Measurements from ENCODE around the gene ID4.

ID4 gene

DNA sequence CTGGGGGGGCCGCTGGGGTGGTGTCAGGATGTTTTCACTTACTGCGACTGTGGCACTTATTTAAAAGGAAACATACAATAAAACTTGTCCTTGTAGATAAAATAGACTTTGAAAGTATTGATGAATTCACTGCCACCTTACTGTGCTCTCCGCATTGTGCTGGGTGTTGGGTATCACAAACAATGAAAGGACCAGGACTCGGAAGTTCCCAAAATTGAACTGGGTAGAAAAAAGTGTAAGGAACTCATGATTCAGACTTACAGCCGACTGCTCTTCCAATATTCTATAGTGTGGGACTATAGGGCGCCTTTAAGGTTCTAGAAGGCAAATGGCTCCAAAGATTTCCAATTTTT lies 32.1 kb upstream of the ID4 start:
- ATAC-seq (ENCODE audit: insufficient read depth, low read depth) = no peak
- no peak for DNase-seq
- H3K4me1 ChIP-seq (ENCODE audit: insufficient read depth, low read length) = no peaks in the 10 kb centered on the region
- no peak overlapping the region for H3K27ac ChIP-seq (ENCODE audit: low read length)
- H3K9ac ChIP-seq (ENCODE audit: low read depth, low read length) = no peak overlapping the region
- H3K9me3 ChIP-seq (ENCODE audit: insufficient read depth, low read length, severe bottlenecking) = no peaks in the 10 kb centered on the region
- no peaks in the 10 kb centered on the region for H3K27me3 ChIP-seq (ENCODE audit: insufficient read depth, low read length, poor library complexity)
- no peak overlapping the region for H3K4me3 ChIP-seq (ENCODE audit: low read depth in 1 of 2, low read length in 2 of 2)
- H3K79me2 ChIP-seq (ENCODE audit: insufficient read depth, low read length) = no peaks in the 10 kb centered on the region
- H3K4me2 ChIP-seq (ENCODE audit: insufficient read depth, low read length) = no peak overlapping the region
- no peaks in the 10 kb centered on the region for H3K36me3 ChIP-seq (ENCODE audit: insufficient read depth, low read length)
- no peaks in the 10 kb centered on the region for H4K20me1 ChIP-seq (ENCODE audit: insufficient read depth, low read length)
- H2AFZ ChIP-seq (ENCODE audit: low read depth, low read length) = no peak overlapping the region
- TF ChIP-seq EZH2 (IDR thresholded peaks at IDR 0.05; ENCODE audit: borderline replicate concordance, low read depth, low read length, severe bottlenecking) = no peak
- TF ChIP-seq, protein P1, sequence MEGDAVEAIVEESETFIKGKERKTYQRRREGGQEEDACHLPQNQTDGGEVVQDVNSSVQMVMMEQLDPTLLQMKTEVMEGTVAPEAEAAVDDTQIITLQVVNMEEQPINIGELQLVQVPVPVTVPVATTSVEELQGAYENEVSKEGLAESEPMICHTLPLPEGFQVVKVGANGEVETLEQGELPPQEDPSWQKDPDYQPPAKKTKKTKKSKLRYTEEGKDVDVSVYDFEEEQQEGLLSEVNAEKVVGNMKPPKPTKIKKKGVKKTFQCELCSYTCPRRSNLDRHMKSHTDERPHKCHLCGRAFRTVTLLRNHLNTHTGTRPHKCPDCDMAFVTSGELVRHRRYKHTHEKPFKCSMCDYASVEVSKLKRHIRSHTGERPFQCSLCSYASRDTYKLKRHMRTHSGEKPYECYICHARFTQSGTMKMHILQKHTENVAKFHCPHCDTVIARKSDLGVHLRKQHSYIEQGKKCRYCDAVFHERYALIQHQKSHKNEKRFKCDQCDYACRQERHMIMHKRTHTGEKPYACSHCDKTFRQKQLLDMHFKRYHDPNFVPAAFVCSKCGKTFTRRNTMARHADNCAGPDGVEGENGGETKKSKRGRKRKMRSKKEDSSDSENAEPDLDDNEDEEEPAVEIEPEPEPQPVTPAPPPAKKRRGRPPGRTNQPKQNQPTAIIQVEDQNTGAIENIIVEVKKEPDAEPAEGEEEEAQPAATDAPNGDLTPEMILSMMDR (IDR thresholded peaks at IDR 0.05; ENCODE audit: borderline replicate concordance, extremely low read depth, low read length, poor library complexity, severe bottlenecking) = no peak

DNA sequence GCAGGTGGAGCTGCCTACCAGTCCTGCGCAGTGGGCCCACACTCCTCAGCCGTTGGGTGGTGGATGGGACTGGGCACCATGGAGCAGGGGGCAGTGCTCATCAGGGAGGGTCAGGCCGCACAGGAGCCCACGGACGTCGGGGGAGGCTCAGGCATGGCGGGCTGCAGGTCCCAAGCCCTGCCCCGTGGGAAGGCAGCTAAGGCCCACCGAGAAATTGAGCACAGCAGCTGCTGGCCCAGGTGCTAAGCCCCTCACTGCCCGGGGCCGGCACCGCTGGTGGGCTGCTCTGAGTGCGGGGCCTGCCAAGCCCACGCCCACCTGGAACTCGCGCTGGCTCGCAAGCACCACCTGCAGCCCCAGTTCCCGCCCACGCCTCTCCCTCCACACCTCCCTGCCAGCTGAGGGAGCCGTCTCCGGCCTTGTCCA lies 30.2 kb upstream of the ID4 start:
- Histone ChIP-seq H3K27ac (ENCODE audit: low read length) (no peak overlapping the region), H3K36me3 (ENCODE audit: insufficient read depth, low read length) (no peaks in the 10 kb centered on the region), H3K4me3 (ENCODE audit: low read depth in 1 of 2, low read length in 2 of 2) (no peak overlapping the region), H3K4me1 (ENCODE audit: insufficient read depth, low read length) (no peaks in the 10 kb centered on the region), H3K9ac (ENCODE audit: low read depth, low read length) (no peak overlapping the region), H3K27me3 (ENCODE audit: insufficient read depth, low read length, poor library complexity) (no peaks in the 10 kb centered on the region), H4K20me1 (ENCODE audit: insufficient read depth, low read length) (no peaks in the 10 kb centered on the region), H2AFZ (ENCODE audit: low read depth, low read length) (no peak overlapping the region), H3K9me3 (ENCODE audit: insufficient read depth, low read length, severe bottlenecking) (no peaks in the 10 kb centered on the region), H3K4me2 (ENCODE audit: insufficient read depth, low read length) (no peak overlapping the region), H3K79me2 (ENCODE audit: insufficient read depth, low read length) (no peaks in the 10 kb centered on the region)
- ATAC-seq (ENCODE audit: insufficient read depth, low read depth) = no peak
- no peak for TF ChIP-seq EZH2 (IDR thresholded peaks at IDR 0.05; ENCODE audit: borderline replicate concordance, low read depth, low read length, severe bottlenecking)
- TF ChIP-seq, protein P1 (IDR thresholded peaks at IDR 0.05; ENCODE audit: borderline replicate concordance, extremely low read depth, low read length, poor library complexity, severe bottlenecking) = no peak
- DNase-seq = no peak

DNA sequence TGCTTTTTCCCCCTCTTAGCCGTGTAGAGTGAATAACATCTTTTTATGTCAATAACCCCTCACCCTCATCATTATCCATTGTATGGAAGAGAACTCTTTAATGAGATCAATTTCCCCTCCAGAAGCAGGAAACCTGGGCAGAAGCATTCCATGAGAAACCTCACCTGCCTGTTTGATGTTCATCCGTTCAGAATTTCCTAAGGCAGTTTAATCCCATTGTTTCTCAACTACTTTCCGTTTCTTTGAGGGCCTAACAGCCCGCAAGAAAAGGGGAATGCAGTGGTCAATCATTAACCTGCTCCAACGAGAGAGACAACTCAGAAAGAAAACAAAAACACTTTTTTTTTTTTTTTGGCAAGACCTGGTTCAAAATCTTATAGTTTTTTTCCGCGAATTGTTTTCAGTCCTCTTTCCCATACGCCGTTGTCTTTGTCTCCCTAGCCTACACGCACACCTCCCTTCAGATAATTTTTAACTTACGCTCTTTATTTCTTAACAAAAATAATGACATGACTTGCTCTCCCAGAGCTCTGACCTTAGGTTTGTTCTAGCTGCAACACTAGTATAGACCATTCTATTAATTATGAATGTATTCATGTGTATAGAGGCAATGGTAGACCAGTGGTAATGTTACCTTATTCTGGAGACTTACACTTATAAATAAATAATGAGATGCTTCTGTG lies 25.6 kb upstream of the ID4 start:
- DNase-seq (no peak), ATAC-seq (ENCODE audit: insufficient read depth, low read depth) (no peak)
- Histone ChIP-seq H3K9ac (ENCODE audit: low read depth, low read length) (no peak overlapping the region), H3K9me3 (ENCODE audit: insufficient read depth, low read length, severe bottlenecking) (no peaks in the 10 kb centered on the region), H3K79me2 (ENCODE audit: insufficient read depth, low read length) (no peaks in the 10 kb centered on the region), H3K4me1 (ENCODE audit: insufficient read depth, low read length) (no peaks in the 10 kb centered on the region), H4K20me1 (ENCODE audit: insufficient read depth, low read length) (no peaks in the 10 kb centered on the region), H3K4me2 (ENCODE audit: insufficient read depth, low read length) (no peak overlapping the region), H3K27ac (ENCODE audit: low read length) (no peak overlapping the region), H3K36me3 (ENCODE audit: insufficient read depth, low read length) (no peaks in the 10 kb centered on the region), H3K4me3 (ENCODE audit: low read depth in 1 of 2, low read length in 2 of 2) (no peak overlapping the region), H2AFZ (ENCODE audit: low read depth, low read length) (no peak overlapping the region), H3K27me3 (ENCODE audit: insufficient read depth, low read length, poor library complexity) (no peaks in the 10 kb centered on the region)
- no peak for TF ChIP-seq EZH2 (IDR thresholded peaks at IDR 0.05; ENCODE audit: borderline replicate concordance, low read depth, low read length, severe bottlenecking)
- TF ChIP-seq, protein P1 (IDR thresholded peaks at IDR 0.05; ENCODE audit: borderline replicate concordance, extremely low read depth, low read length, poor library complexity, severe bottlenecking) = no peak

Data from DND-41 (cell line).